DOHH2 (cell line): Measurements from ENCODE around the gene TMEM212.

Experiments
- H3F3A ChIP-seq: fragments of 200-600 bp; sonication (generic), shearing (Covaris generic); 2 replicates; pipeline ENCODE4 v1.6.0; 2016; ENCODE audit warnings: antibody characterized with exemption, mild to moderate bottlenecking; ENCODE audit not compliant: control insufficient read depth, insufficient read depth
- H3K27ac ChIP-seq: fragments of 200-600 bp; sonication (generic); 2 replicates; pipeline ENCODE4 v1.5.1; 2014; ENCODE audit warnings: low read depth, mild to moderate bottlenecking, low read length, moderate library complexity
- H3K27me3 ChIP-seq: fragments of 200-600 bp; sonication (generic); 2 replicates; pipeline ENCODE4 v1.6.1; 2014; ENCODE audit warnings: mild to moderate bottlenecking, low read length, mixed read lengths; ENCODE audit not compliant: control insufficient read depth
- H3K36me3 ChIP-seq: fragments of 200-600 bp; sonication (generic); 2 replicates; pipeline ENCODE4 v1.6.1; 2014; ENCODE audit warnings: mild to moderate bottlenecking, low read length, moderate library complexity, mixed read lengths; ENCODE audit not compliant: control insufficient read depth
- H3K4me1 ChIP-seq: fragments of 200-600 bp; sonication (generic); 2 replicates; pipeline ENCODE4 v1.6.1; 2014; ENCODE audit warnings: mild to moderate bottlenecking, low read length, mixed read lengths; ENCODE audit not compliant: control insufficient read depth
- H3K4me2 ChIP-seq: fragments of 200-600 bp; sonication (generic); 2 replicates; pipeline ENCODE4 v1.6.0; 2014; ENCODE audit warnings: mild to moderate bottlenecking, low read length, moderate library complexity
- H3K4me3 ChIP-seq: fragments of 200-600 bp; sonication (generic); 2 replicates; pipeline ENCODE4 v1.5.1; 2014; ENCODE audit warnings: mild to moderate bottlenecking, low read length, mixed read lengths
- H3K79me2 ChIP-seq: fragments of 200-600 bp; sonication (generic); 2 replicates; pipeline ENCODE4 v1.6.1; 2014; ENCODE audit warnings: mild to moderate bottlenecking, low read length, mixed read lengths; ENCODE audit not compliant: control insufficient read depth
- H3K9me2 ChIP-seq: fragments of 200-600 bp; sonication (generic); replicated peaks from 2 replicates; pipeline ENCODE4 v1.6.1; 2014; ENCODE audit warnings: mild to moderate bottlenecking, low read length, mixed read lengths; ENCODE audit not compliant: control insufficient read depth
- H3K9me3 ChIP-seq: fragments of 200-600 bp; sonication (generic); 2 replicates; pipeline ENCODE4 v1.6.1; 2014; ENCODE audit warnings: antibody characterized with exemption, low read length, mixed read lengths; ENCODE audit not compliant: control insufficient read depth, insufficient read depth
- H4K20me1 ChIP-seq: fragments of 200-600 bp; sonication (generic); 2 replicates; pipeline ENCODE4 v1.6.0; 2014; ENCODE audit warnings: low read depth, mild to moderate bottlenecking, antibody characterized with exemption, low read length, moderate library complexity; ENCODE audit not compliant: control insufficient read depth, insufficient read depth
- EZH2phosphoT487 ChIP-seq: fragments of 200-600 bp; sonication (generic); IDR thresholded peaks from 2 replicates; pipeline ENCODE4 v1.6.1; 2017; ENCODE audit warnings: borderline replicate concordance, mild to moderate bottlenecking, antibody characterized with exemption, low read length, moderate library complexity, mixed read lengths
- TF ChIP-seq, protein P1 (sequence below): fragments of 200-600 bp; sonication (generic); IDR thresholded peaks from one replicate; pipeline ENCODE4 v1.5.1; 2014; ENCODE audit warnings: antibody characterized with exemption, mild to moderate bottlenecking, low read depth, low read length; ENCODE audit not compliant: poor library complexity, severe bottlenecking

Gene TMEM212

DNA sequence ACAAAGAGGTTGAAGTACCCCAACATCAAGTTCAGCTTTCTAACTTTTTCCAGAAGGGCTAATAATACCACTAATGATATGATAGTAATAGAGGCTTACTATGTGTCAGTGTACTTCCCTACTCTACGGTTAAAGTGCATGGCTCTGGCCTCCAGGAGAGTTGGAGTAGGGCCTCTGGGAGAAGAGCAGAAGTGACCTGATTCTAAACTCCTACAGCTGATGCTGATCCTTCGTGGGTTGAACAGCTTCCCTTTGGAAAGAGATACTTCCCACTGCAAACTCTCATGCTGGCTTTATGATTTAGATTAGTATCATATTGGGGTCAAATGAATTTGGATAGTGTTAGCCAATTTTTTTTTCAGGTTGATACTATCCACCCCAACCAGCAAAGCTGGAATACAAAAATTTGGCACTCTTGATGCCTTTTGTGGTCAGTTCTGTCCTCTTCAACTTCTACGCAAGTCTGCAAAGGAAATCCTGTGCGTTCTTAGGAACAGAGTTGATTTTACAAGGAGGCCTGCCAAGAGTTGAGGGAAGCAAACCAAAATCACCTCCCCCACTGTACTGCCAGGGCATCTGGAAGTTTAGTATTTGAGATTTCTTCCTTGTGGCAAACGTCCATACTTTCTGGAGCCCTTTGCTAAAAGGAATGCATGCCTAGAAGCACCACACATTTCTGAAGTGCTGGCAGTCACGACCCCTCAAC, 17.8 kb downstream of the TMEM212 start:
- Histone ChIP-seq H3K4me2 (no peak overlapping the region), H3K9me2 (no peaks in the 10 kb centered on the region), H3K4me3 (no peak overlapping the region), H3K79me2 (no peaks in the 10 kb centered on the region), H4K20me1 (no peaks in the 10 kb centered on the region), H3F3A (no peaks in the 10 kb centered on the region), H3K9me3 (no peaks in the 10 kb centered on the region), H3K4me1 (no peaks in the 10 kb centered on the region), H3K27me3 (no peaks in the 10 kb centered on the region), H3K27ac (no peak overlapping the region), H3K36me3 (no peaks in the 10 kb centered on the region)
- TF ChIP-seq, protein P1, sequence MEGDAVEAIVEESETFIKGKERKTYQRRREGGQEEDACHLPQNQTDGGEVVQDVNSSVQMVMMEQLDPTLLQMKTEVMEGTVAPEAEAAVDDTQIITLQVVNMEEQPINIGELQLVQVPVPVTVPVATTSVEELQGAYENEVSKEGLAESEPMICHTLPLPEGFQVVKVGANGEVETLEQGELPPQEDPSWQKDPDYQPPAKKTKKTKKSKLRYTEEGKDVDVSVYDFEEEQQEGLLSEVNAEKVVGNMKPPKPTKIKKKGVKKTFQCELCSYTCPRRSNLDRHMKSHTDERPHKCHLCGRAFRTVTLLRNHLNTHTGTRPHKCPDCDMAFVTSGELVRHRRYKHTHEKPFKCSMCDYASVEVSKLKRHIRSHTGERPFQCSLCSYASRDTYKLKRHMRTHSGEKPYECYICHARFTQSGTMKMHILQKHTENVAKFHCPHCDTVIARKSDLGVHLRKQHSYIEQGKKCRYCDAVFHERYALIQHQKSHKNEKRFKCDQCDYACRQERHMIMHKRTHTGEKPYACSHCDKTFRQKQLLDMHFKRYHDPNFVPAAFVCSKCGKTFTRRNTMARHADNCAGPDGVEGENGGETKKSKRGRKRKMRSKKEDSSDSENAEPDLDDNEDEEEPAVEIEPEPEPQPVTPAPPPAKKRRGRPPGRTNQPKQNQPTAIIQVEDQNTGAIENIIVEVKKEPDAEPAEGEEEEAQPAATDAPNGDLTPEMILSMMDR, result no peak
- TF ChIP-seq EZH2phosphoT487, result no peak

- TF ChIP-seq EZH2phosphoT487, result no peak
- TF ChIP-seq, protein P1, result no peak
- H3K9me2 ChIP-seq, result no peaks in the 10 kb centered on the region
Observed at GRCh38 chr3:171862392-171862791, 19.2 kb downstream of the TMEM212 start.

DNA sequence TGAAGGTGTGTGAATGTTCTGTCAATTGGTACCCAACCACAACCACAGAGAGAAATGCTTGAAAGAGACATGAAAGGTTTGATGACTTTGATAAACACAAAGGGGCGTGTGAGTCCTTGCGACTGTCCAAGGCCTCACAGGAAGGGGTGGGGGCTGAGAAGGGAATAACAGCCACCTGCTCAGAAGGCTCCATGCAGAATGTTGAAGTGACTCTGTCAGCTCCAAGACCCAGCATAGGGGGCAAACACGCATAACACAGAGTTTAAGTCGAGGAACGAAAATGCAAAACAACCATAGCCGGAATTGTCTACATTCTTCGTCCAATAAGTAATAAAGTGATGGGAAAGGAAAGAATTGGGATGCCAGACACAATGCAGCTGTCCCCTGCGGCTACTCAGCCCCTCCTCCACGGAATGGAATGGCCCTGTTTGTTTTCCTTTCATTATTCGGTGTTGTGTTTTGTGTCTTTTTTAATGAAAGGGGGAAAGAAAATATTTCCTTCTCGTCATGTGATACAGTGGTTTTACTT, 19.9 kb downstream of the TMEM212 start:
- no peaks in the 10 kb centered on the region for H3K27me3 ChIP-seq
- no peaks in the 10 kb centered on the region for H3K9me3 ChIP-seq
- no peaks in the 10 kb centered on the region for H3K9me2 ChIP-seq
- no peaks in the 10 kb centered on the region for H3K36me3 ChIP-seq
- H3K27ac ChIP-seq, result no peak overlapping the region
- H4K20me1 ChIP-seq, result no peaks in the 10 kb centered on the region
- H3F3A ChIP-seq, result no peaks in the 10 kb centered on the region
- H3K4me1 ChIP-seq, result no peaks in the 10 kb centered on the region
- H3K4me3 ChIP-seq, result no peak overlapping the region
- no peak for TF ChIP-seq EZH2phosphoT487
- TF ChIP-seq, protein P1, result no peak
- H3K79me2 ChIP-seq, result no peaks in the 10 kb centered on the region
- H3K4me2 ChIP-seq, result no peak overlapping the region

More at GRCh38 chr3:171862392-171862791, 19.2 kb downstream of the TMEM212 start:
- H3K4me3 ChIP-seq, result no peak overlapping the region
- no peaks in the 10 kb centered on the region for H3K4me1 ChIP-seq
- no peaks in the 10 kb centered on the region for H4K20me1 ChIP-seq
- H3K36me3 ChIP-seq, result no peaks in the 10 kb centered on the region
- no peaks in the 10 kb centered on the region for H3F3A ChIP-seq
- no peak overlapping the region for H3K27ac ChIP-seq
- H3K4me2 ChIP-seq, result no peak overlapping the region
- no peaks in the 10 kb centered on the region for H3K9me3 ChIP-seq
- H3K79me2 ChIP-seq, result no peaks in the 10 kb centered on the region
- H3K27me3 ChIP-seq, result no peaks in the 10 kb centered on the region
